Esophagus muscularis mucosa (tissue), 4 donors: ENCODE measurements around the gene SCN8A. TPM values are rescaled to one million over a fixed set of nuclear protein-coding genes. Genes with fewer than 3 reads are reported as not detected.

ENCODE experiments used
- DNase-seq: peaks from one replicate; pipeline ENCODE4 v3.0.0-alpha.2; 2017; ENCODE audit errors: extremely low spot score
- H3K27ac ChIP-seq, 4 donors: fragments of 200-600 bp; sonication (generic); replicated peaks in 1 of 4; 1 replicate in 3 of 4; 2 replicates in 1 of 4; pipeline ENCODE4 v1.5.1; 2016 to 2019; ENCODE audit warnings: mild to moderate bottlenecking in 1 of 4
- H3K27me3 ChIP-seq, 4 donors: fragments of 200-600 bp; sonication (generic); one replicate each; pipeline versions ENCODE4 v1.5.1 to v1.6.0; 2016 to 2019
- H3K36me3 ChIP-seq, 4 donors: fragments of 200-600 bp; sonication (generic); one replicate each; pipeline ENCODE4 v1.5.1; 2016 to 2019
- H3K4me1 ChIP-seq, 4 donors: fragments of 200-600 bp; sonication (generic); one replicate each; pipeline ENCODE4 v1.5.1; 2016 to 2019
- H3K4me3 ChIP-seq, 4 donors: fragments of 200-600 bp; sonication (generic); 1 replicate in 2 of 4; 2 replicates in 2 of 4; pipeline ENCODE4 v1.5.1; 2016 to 2019; ENCODE audit warnings: mild to moderate bottlenecking in 4 of 4, moderate library complexity in 1 of 4
- H3K9me3 ChIP-seq, 4 donors: fragments of 200-600 bp; sonication (generic); 1 replicate in 3 of 4; 2 replicates in 1 of 4; pipeline ENCODE4 v1.5.1; 2016 to 2019
- EP300 ChIP-seq: sonication (generic); formaldehyde crosslinking; IDR thresholded peaks from one replicate; pipeline ENCODE4 v1.6.1; 2017; ENCODE audit warnings: antibody characterized with exemption
- POLR2A ChIP-seq: fragments of 450-650 bp; IDR thresholded peaks from one replicate; pipeline ENCODE4 v1.6.1; 2017; ENCODE audit warnings: antibody characterized with exemption, moderate library complexity, mild to moderate bottlenecking, low read depth
- POLR2AphosphoS5 ChIP-seq, 2 donors: sonication (generic); formaldehyde crosslinking; IDR thresholded peaks; one replicate each; pipeline ENCODE4 v1.6.1; 2017; ENCODE audit warnings: antibody characterized with exemption in 2 of 2
- WGBS: methylation state at CpG from one replicate; pipeline ENCODE4 v1.1.5; 2018; 5-methylcytosine and 5-hydroxymethylcytosine counted together
- intact Hi-C: fragments of 100-400 bp; cut with DNase I; formaldehyde crosslinking; loops from one replicate; pipeline ENCODE4 v1.15.1; 2023
- total RNA-seq, 4 donors: library from RNA; depleted of rRNA; stranded (reverse); fragments of >200 nt; gene quantifications; one replicate each; pipeline versions ENCODE4 v1.1.0 to v1.2.1, GENCODE V29; 2016
- TF ChIP-seq, protein P1 (sequence below), 3 experiments: fragments of 200-600 bp in 2 of 3; fragments of 450-650 bp in 1 of 3; sonication (generic) in 2 of 3; IDR thresholded peaks; one replicate each; pipeline ENCODE4 v1.5.1; 2017 to 2019; ENCODE audit warnings: antibody characterized with exemption in 3 of 3, mild to moderate bottlenecking in 2 of 3, moderate library complexity in 1 of 3

The SCN8A gene
- total RNA-seq, 4 donors from 2014 or later: 0.26 to 0.42 (median 0.31) TPM

DNA sequence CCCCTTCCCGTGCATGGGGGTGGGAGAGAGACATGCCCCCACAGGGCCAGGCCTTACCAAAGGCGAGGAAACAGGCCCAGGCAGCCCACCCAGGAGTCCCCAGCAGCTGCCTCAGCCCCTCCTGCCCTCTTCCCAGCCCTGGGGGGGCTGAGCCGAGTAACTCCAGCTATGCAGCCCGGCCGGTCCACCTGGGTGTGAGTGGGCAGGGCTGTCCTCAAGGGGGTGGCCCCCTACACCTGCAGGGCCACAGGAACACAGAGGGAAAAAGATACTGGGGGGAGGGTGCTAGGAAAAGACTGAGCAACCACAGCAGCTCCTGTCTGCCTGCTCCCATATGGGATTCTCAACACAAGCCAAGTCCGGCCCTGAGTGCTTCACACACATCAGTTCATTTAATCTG lies 249.9 kb downstream of the SCN8A start:
- DNase-seq: no peak
- Histone ChIP-seq H3K4me3 (no peak overlapping the region), H3K4me1 (peaks cover 0 to 8% (median under 1%) of the 10 kb centered on the region in 4 donors), H3K9me3 (no peaks in the 10 kb centered on the region), H3K27me3 (peaks cover 0 to 84% (median 9%) of the 10 kb centered on the region in 4 donors), H3K27ac (no peak overlapping the region), H3K36me3 (no peaks in the 10 kb centered on the region)
- 95% methylated on average over 2 of the region's 6 CpGs for WGBS
- intact Hi-C loops: no loop called here
- TF ChIP-seq EP300: no peak
- TF ChIP-seq, protein P1, sequence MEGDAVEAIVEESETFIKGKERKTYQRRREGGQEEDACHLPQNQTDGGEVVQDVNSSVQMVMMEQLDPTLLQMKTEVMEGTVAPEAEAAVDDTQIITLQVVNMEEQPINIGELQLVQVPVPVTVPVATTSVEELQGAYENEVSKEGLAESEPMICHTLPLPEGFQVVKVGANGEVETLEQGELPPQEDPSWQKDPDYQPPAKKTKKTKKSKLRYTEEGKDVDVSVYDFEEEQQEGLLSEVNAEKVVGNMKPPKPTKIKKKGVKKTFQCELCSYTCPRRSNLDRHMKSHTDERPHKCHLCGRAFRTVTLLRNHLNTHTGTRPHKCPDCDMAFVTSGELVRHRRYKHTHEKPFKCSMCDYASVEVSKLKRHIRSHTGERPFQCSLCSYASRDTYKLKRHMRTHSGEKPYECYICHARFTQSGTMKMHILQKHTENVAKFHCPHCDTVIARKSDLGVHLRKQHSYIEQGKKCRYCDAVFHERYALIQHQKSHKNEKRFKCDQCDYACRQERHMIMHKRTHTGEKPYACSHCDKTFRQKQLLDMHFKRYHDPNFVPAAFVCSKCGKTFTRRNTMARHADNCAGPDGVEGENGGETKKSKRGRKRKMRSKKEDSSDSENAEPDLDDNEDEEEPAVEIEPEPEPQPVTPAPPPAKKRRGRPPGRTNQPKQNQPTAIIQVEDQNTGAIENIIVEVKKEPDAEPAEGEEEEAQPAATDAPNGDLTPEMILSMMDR (IDR thresholded peaks at IDR 0.05): no peak
- no peak for TF ChIP-seq POLR2A
- no peak for TF ChIP-seq POLR2AphosphoS5 (IDR thresholded peaks at IDR 0.05)

DNA sequence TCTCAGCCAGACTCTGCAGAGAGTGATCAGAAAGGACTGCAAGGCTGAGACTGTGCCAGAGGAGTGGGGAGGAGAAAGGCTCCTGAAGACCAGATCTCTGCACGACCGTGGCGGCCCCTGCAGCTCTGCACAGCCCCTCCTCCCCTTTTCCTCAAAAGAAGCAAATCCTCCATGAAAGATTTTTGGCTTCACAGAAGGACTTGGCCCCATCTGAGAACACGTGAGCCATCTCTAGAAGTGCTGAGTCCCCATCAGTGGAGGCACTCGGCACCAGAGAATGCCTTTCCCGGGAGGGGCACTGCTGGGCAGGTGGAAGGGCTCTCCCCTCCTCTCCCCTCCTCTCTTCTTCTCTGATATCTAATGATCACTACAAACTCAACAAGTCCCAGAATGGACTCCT lies 250.7 kb downstream of the SCN8A start:
- intact Hi-C loops: no loop called here
- TF ChIP-seq POLR2A: no peak
- no peak for TF ChIP-seq POLR2AphosphoS5 (IDR thresholded peaks at IDR 0.05)
- TF ChIP-seq EP300: no peak
- TF ChIP-seq, protein P1 (IDR thresholded peaks at IDR 0.05): no peak
- H3K27me3 ChIP-seq: peaks cover 0 to 84% (median 14%) of the 10 kb centered on the region in 4 donors
- H3K4me3 ChIP-seq: no peak overlapping the region
- no peaks in the 10 kb centered on the region for H3K9me3 ChIP-seq
- no peak for DNase-seq
- H3K27ac ChIP-seq: no peak overlapping the region
- no peaks in the 10 kb centered on the region for H3K36me3 ChIP-seq
- H3K4me1 ChIP-seq: peaks cover 4 to 11% (median 8%) of the 10 kb centered on the region in 4 donors
- WGBS: 49% methylated on average over 6 of the region's 6 CpGs

DNA sequence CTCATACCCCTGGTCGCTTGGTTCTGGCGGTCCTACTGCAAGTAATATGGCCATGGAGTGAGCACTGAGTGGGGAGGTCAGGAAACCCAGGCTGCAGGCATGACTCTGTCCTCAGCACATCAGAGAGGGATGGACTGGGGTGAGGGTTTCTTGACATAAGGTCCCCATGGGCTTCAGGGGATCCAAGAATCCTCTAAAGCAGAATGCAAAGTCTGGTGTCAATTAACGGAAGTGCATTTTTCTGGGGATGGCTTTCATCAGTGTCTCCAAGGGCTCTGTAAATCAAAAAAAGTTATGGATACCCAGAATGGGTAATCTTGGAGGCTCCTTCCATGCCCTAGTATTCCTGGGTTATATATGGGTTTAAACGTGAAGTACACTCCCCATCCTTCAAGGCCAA lies 253.8 kb downstream of the SCN8A start:
- Histone ChIP-seq H3K36me3 (no peaks in the 10 kb centered on the region), H3K27me3 (peaks cover 0 to 94% (median 32%) of the 10 kb centered on the region in 4 donors), H3K27ac (no peak overlapping the region), H3K9me3 (no peaks in the 10 kb centered on the region), H3K4me3 (no peak overlapping the region), H3K4me1 (peaks cover 19 to 38% (median 31%) of the 10 kb centered on the region in 4 donors)
- WGBS: 85% methylated on average over 4 of the region's 4 CpGs
- TF ChIP-seq EP300 (no peak), POLR2AphosphoS5 (IDR thresholded peaks at IDR 0.05) (no peak), POLR2A (no peak)
- TF ChIP-seq, protein P1 (IDR thresholded peaks at IDR 0.05): no peak
- DNase-seq: no peak
- intact Hi-C loops: no loop called here

DNA sequence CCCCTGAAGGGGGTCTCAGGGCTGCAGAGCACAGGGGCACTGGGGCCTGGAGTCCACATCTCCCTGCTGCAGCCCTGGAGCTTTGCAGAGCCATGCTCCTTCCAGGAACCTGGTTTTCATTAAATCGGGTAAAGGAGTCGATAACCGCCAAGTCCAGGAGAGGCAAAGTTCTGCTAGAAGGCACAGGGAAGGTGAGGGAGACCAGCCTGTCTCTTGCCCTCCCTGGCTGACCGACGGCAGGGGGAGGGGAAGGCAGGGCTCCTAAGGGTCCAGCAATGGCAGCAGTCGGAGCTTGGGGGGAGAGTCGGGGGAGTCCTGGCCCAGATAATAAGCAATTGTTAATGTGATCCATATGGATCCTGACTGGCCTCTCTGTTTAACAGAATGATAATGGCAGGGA lies 254.4 kb downstream of the SCN8A start:
- no peaks in the 10 kb centered on the region for H3K36me3 ChIP-seq
- intact Hi-C loops: no loop called here
- no peak overlapping the region for H3K4me3 ChIP-seq
- H3K27ac ChIP-seq: no peak overlapping the region
- peaks cover 0 to 97% (median 32%) of the 10 kb centered on the region in 4 donors for H3K27me3 ChIP-seq
- H3K9me3 ChIP-seq: no peaks in the 10 kb centered on the region
- 52% methylated on average over 7 of the region's 7 CpGs for WGBS
- no peak for TF ChIP-seq POLR2A
- no peak for TF ChIP-seq EP300
- TF ChIP-seq, protein P1 (IDR thresholded peaks at IDR 0.05): no peak
- TF ChIP-seq POLR2AphosphoS5 (IDR thresholded peaks at IDR 0.05): no peak
- H3K4me1 ChIP-seq: peaks cover 23 to 42% (median 36%) of the 10 kb centered on the region in 4 donors
- DNase-seq: no peak

DNA sequence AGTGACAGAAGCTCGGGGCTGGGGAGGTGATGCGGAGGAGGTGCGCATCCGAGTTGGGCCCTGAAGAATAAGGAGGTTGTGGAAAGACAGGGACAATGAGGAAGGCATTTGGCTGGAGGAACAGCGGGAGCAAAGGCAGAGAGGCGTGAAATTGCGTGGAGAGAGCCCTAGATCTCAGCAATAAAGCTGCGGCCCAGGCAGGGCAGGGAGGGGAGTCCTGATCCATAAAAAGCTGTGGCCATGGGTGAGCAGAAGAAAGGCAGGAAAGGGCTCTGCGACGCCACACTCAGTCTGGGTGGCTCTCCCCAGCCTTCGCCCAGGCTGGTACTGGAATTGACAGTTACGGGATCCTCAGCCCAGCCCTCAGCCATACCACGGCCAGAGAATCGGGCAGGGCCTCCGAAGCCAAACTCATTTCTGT lies 255.2 kb downstream of the SCN8A start:
- Histone ChIP-seq H3K36me3 (no peaks in the 10 kb centered on the region), H3K27ac (no peak overlapping the region), H3K9me3 (no peaks in the 10 kb centered on the region), H3K27me3 (peaks cover 0 to 90% (median 32%) of the 10 kb centered on the region in 4 donors), H3K4me3 (peak overlapping the region in 3 of 4 donors; percentile 56 to 68 (median 59)), H3K4me1 (peaks cover 28 to 47% (median 43%) of the 10 kb centered on the region in 4 donors)
- TF ChIP-seq, protein P1 (IDR thresholded peaks at IDR 0.05): no peak
- no peak for TF ChIP-seq EP300
- TF ChIP-seq POLR2A: no peak
- no peak for TF ChIP-seq POLR2AphosphoS5 (IDR thresholded peaks at IDR 0.05)
- DNase-seq: no peak
- 91% methylated on average over 13 of the region's 15 CpGs for WGBS
- intact Hi-C loops: no loop called here
